ENCODE measurements around the gene TRMT2A.

The TRMT2A gene

GRCh38 chr22:20132686-20133246 is 15.7 kb upstream of the TRMT2A start:
- Mint-ChIP-seq H3K27ac (peak overlapping the region; percentile 66), H3K4me3 (peak overlapping the region; percentile 83), H3K36me3 (ENCODE audit: low read depth) (peaks cover 6% of the 10 kb centered on the region), H3K9me3 (no peaks in the 10 kb centered on the region), H3K4me1 (ENCODE audit: low read depth) (peaks cover 57% of the 10 kb centered on the region), H3K27me3 (no peaks in the 10 kb centered on the region)
- intact Hi-C loops (cut with micrococcal nuclease), result no loop called here

GRCh38 chr22:20131859-20132685 is 15.0 kb upstream of the TRMT2A start:
- Mint-ChIP-seq H3K9me3 (no peaks in the 10 kb centered on the region), H3K36me3 (ENCODE audit: low read depth) (peaks cover 13% of the 10 kb centered on the region), H3K27me3 (no peaks in the 10 kb centered on the region), H3K4me1 (ENCODE audit: low read depth) (peaks cover 50% of the 10 kb centered on the region), H3K4me3 (peak overlapping the region; percentile 83), H3K27ac (peak overlapping the region; percentile 66)
- intact Hi-C loops (cut with micrococcal nuclease), result loop anchor here (1.0 kb wide), 1 partner anchor 15 kb away; the partner anchor contains the start of gene TRMT2A

GRCh38 chr22:20131597-20131858 is 14.5 kb upstream of the TRMT2A start, which contains the start of gene ZDHHC8:
TSS of gene ZDHHC8 (plus strand) at chr22:20131804. CDS start at chr22:20131948, 144 bp downstream.
- Mint-ChIP-seq H3K27me3 (no peaks in the 10 kb centered on the region), H3K4me1 (ENCODE audit: low read depth) (peaks cover 45% of the 10 kb centered on the region), H3K9me3 (no peaks in the 10 kb centered on the region), H3K4me3 (peak within 1 kb of the TSS; percentile 83), H3K27ac (peak within 1 kb of the TSS; percentile 66), H3K36me3 (ENCODE audit: low read depth) (peaks cover 18% of the 10 kb centered on the region)
- intact Hi-C loops (cut with micrococcal nuclease), result loop anchor here (1.0 kb wide), 1 partner anchor 14 kb away; the partner anchor contains the start of gene TRMT2A

GRCh38 chr22:20130731-20131596 is 13.9 kb upstream of the TRMT2A start:
- H3K27ac Mint-ChIP-seq, result no peak overlapping the region
- H3K36me3 Mint-ChIP-seq (ENCODE audit: low read depth), result peaks cover 24% of the 10 kb centered on the region
- H3K9me3 Mint-ChIP-seq, result no peaks in the 10 kb centered on the region
- H3K4me3 Mint-ChIP-seq, result peak overlapping the region; percentile 63
- intact Hi-C loops (cut with micrococcal nuclease), result loop anchor here (1.0 kb wide), 1 partner anchor 14 kb away; the partner anchor contains the start of gene TRMT2A
- peaks cover 40% of the 10 kb centered on the region for H3K4me1 Mint-ChIP-seq (ENCODE audit: low read depth)
- H3K27me3 Mint-ChIP-seq, result no peaks in the 10 kb centered on the region

GRCh38 chr22:20130319-20130718 is 13.3 kb upstream of the TRMT2A start:
- Mint-ChIP-seq H3K4me3 (no peak overlapping the region), H3K4me1 (ENCODE audit: low read depth) (peaks cover 40% of the 10 kb centered on the region), H3K27me3 (no peaks in the 10 kb centered on the region), H3K36me3 (ENCODE audit: low read depth) (peaks cover 31% of the 10 kb centered on the region), H3K9me3 (no peaks in the 10 kb centered on the region), H3K27ac (no peak overlapping the region)
- intact Hi-C loops (cut with micrococcal nuclease), result no loop called here

- intact Hi-C loops (cut with micrococcal nuclease), result no loop called here
- H3K4me3 Mint-ChIP-seq, result no peak overlapping the region
- H3K27me3 Mint-ChIP-seq, result no peaks in the 10 kb centered on the region
- peaks cover 37% of the 10 kb centered on the region for H3K36me3 Mint-ChIP-seq (ENCODE audit: low read depth)
- no peaks in the 10 kb centered on the region for H3K9me3 Mint-ChIP-seq
- peaks cover 39% of the 10 kb centered on the region for H3K4me1 Mint-ChIP-seq (ENCODE audit: low read depth)
- H3K27ac Mint-ChIP-seq, result no peak overlapping the region
Measured at GRCh38 chr22:20129747-20130014, 12.7 kb upstream of the TRMT2A start.

GRCh38 chr22:20128902-20129746 is 12.1 kb upstream of the TRMT2A start:
- Mint-ChIP-seq H3K4me1 (ENCODE audit: low read depth) (peaks cover 34% of the 10 kb centered on the region), H3K27me3 (no peaks in the 10 kb centered on the region), H3K27ac (no peak overlapping the region), H3K9me3 (no peaks in the 10 kb centered on the region), H3K4me3 (no peak overlapping the region), H3K36me3 (ENCODE audit: low read depth) (peaks cover 42% of the 10 kb centered on the region)
- intact Hi-C loops (cut with micrococcal nuclease), result no loop called here

- peaks cover 28% of the 10 kb centered on the region for H3K4me1 Mint-ChIP-seq (ENCODE audit: low read depth)
- no peaks in the 10 kb centered on the region for H3K9me3 Mint-ChIP-seq
- peaks cover 48% of the 10 kb centered on the region for H3K36me3 Mint-ChIP-seq (ENCODE audit: low read depth)
- H3K27ac Mint-ChIP-seq, result no peak overlapping the region
- H3K4me3 Mint-ChIP-seq, result no peak overlapping the region
- H3K27me3 Mint-ChIP-seq, result no peaks in the 10 kb centered on the region
- intact Hi-C loops (cut with micrococcal nuclease), result no loop called here
Measured at GRCh38 chr22:20128619-20128901, 11.5 kb upstream of the TRMT2A start.

- Mint-ChIP-seq H3K4me1 (ENCODE audit: low read depth) (peaks cover 23% of the 10 kb centered on the region), H3K9me3 (no peaks in the 10 kb centered on the region), H3K27me3 (no peaks in the 10 kb centered on the region), H3K36me3 (ENCODE audit: low read depth) (peaks cover 53% of the 10 kb centered on the region), H3K4me3 (no peak overlapping the region), H3K27ac (no peak overlapping the region)
- intact Hi-C loops (cut with micrococcal nuclease), result no loop called here
Measured at GRCh38 chr22:20127869-20128618, 11.0 kb upstream of the TRMT2A start.

GRCh38 chr22:20127318-20127868 is 10.4 kb upstream of the TRMT2A start:
- no peaks in the 10 kb centered on the region for H3K27me3 Mint-ChIP-seq
- H3K27ac Mint-ChIP-seq, result no peak overlapping the region
- H3K9me3 Mint-ChIP-seq, result no peaks in the 10 kb centered on the region
- intact Hi-C loops (cut with micrococcal nuclease), result no loop called here
- H3K36me3 Mint-ChIP-seq (ENCODE audit: low read depth), result peaks cover 60% of the 10 kb centered on the region
- H3K4me3 Mint-ChIP-seq, result no peak overlapping the region
- H3K4me1 Mint-ChIP-seq (ENCODE audit: low read depth), result peaks cover 17% of the 10 kb centered on the region

- Mint-ChIP-seq H3K4me3 (no peak overlapping the region), H3K4me1 (ENCODE audit: low read depth) (peaks cover 15% of the 10 kb centered on the region)
Measured at GRCh38 chr22:20126284-20127029, 9.4 kb upstream of the TRMT2A start.

More at GRCh38 chr22:20126284-20127029, 9.4 kb upstream of the TRMT2A start:
- no peaks in the 10 kb centered on the region for H3K27me3 Mint-ChIP-seq
- H3K27ac Mint-ChIP-seq, result no peak overlapping the region
- no peaks in the 10 kb centered on the region for H3K9me3 Mint-ChIP-seq
- intact Hi-C loops (cut with micrococcal nuclease), result no loop called here
- H3K36me3 Mint-ChIP-seq (ENCODE audit: low read depth), result peaks cover 69% of the 10 kb centered on the region
